ENCODE data around the gene LLPH.

GRCh38 chr12:66140731-66141130 is 10.2 kb upstream of the LLPH start:
- no peak for TF ChIP-seq EZH2 (IDR thresholded peaks at IDR 0.05; ENCODE audit: borderline replicate concordance, low read depth, low read length, poor library complexity, severe bottlenecking)
- TF ChIP-seq, protein P1, sequence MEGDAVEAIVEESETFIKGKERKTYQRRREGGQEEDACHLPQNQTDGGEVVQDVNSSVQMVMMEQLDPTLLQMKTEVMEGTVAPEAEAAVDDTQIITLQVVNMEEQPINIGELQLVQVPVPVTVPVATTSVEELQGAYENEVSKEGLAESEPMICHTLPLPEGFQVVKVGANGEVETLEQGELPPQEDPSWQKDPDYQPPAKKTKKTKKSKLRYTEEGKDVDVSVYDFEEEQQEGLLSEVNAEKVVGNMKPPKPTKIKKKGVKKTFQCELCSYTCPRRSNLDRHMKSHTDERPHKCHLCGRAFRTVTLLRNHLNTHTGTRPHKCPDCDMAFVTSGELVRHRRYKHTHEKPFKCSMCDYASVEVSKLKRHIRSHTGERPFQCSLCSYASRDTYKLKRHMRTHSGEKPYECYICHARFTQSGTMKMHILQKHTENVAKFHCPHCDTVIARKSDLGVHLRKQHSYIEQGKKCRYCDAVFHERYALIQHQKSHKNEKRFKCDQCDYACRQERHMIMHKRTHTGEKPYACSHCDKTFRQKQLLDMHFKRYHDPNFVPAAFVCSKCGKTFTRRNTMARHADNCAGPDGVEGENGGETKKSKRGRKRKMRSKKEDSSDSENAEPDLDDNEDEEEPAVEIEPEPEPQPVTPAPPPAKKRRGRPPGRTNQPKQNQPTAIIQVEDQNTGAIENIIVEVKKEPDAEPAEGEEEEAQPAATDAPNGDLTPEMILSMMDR (conservative IDR thresholded peaks at IDR 0.05; ENCODE audit: low read depth, low read length): no peak

All from A673 (cell line).